ENCODE measurements around the gene XRCC5.
A peak's percentile ranks its signal among the peaks of the same experiment; 100 is the strongest.

The XRCC5 gene

GRCh38 chr2:216147172-216148131 lies 38.3 kb downstream of the XRCC5 start:
- DNase-seq (ENCODE audit: low read depth, low spot score), result no peak
- H3K27ac ChIP-seq, result no peak overlapping the region

DNA sequence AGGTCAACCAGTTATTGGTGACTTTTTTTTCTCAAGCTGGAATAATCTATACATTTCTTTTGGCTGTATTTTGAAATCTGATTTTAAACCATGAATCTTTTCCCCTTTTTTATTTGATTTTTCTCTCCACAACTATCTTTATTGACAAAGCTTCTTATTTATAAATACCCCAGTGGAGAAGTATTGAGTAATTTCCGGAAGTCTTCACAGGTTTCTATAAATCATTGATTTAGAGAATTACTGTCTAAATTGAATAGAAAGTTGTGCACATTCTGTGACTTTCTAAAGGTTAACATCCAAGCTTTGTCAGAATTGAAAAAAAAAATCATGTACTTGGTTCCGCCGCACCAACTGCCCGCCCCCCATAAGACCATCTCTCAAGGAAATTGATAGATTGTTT lies 39.8 kb downstream of the XRCC5 start:
- peak overlapping the region; percentile 20 for H3K27ac ChIP-seq

DNA sequence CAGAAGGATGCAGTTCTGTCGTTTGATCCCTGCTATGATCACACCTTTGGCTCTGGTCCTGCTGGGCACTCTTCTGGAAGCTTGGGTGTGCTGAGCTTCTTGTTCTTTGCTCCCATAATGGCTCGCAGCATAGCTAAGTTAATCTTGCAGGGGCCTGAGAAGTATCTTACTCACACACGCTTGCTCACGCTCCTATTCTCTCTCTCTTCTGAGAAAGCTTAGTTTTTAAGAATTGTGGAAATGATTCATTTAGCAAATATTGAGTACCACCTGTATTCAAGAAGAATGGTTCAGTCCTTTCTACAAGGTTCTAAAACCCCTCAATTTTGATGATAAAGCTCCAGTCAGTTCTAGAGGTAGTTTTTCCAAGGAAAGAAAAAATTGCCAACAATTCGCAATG lies 40.6 kb downstream of the XRCC5 start:
- DNase-seq (ENCODE audit: low read depth, low spot score), result no peak
- peak overlapping the region; percentile 20 for H3K27ac ChIP-seq

More for the DNA sequence above, 39.8 kb downstream of the XRCC5 start:
- no peak for DNase-seq (ENCODE audit: low read depth, low spot score)

DNA sequence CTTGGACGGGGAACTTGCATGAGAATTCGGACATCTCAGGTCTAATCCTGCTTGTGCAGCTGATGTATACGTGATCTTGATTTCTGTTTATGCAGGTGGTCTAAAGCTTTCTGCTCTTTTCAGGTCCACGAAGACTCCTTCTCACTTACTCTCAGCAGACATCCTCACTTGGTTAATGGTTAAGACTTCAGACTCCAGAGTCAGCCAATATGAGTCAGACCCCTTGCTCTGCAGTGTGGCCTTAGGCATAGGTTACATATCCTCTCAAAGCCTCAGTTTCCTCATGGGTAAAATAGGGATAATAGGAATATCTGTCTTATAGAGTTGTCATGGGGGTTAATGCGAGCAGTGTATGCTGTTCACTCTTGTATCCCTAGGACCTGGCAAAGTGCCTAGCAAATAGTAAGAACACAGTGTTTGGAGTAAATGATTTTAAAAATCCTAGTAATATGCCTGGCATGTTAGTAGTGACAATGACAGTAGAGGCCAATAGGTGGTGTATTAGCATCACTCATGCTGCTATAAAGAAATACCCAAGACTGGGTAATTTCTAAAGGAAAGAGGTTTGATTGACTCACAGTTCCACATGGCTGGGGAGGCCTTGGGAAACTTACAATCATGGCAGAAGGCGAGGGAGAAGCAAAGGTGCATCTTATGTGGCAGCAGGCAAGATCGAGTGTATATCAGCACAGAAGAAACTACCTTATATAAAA lies 42.3 kb downstream of the XRCC5 start:
- no peak overlapping the region for H3K27ac ChIP-seq
- DNase-seq (ENCODE audit: low read depth, low spot score), result no peak

- no peak for DNase-seq (ENCODE audit: low read depth, low spot score)
- no peak overlapping the region for H3K27ac ChIP-seq
These were observed 46.8 kb downstream of the XRCC5 start for GRCh38 chr2:216155954-216156353.

- H3K27ac ChIP-seq, result no peak overlapping the region
- no peak for DNase-seq (ENCODE audit: low read depth, low spot score)
These were observed 47.7 kb downstream of the XRCC5 start for GRCh38 chr2:216156822-216157221.

DNA sequence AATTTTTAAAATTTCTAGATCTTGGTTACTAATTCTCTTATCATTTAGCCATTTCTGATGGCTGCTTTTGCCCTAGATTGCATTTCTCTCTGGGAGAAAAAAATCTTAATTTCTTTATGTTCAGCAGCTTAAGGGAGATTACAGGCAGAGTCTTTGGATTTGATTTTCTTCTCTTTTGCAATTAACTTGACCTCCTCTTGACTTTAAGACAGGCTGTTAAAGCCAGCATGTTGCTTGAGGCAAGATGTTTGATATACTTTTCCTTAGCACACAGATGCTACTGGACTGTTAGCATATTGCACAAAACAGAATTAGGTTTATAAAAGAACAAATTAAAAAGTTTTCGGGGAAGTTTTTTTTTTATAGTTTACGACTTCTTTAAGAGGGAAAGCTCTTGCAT lies 50.0 kb downstream of the XRCC5 start:
- H3K27ac ChIP-seq, result no peak overlapping the region
- DNase-seq (ENCODE audit: low read depth, low spot score), result no peak

DNA sequence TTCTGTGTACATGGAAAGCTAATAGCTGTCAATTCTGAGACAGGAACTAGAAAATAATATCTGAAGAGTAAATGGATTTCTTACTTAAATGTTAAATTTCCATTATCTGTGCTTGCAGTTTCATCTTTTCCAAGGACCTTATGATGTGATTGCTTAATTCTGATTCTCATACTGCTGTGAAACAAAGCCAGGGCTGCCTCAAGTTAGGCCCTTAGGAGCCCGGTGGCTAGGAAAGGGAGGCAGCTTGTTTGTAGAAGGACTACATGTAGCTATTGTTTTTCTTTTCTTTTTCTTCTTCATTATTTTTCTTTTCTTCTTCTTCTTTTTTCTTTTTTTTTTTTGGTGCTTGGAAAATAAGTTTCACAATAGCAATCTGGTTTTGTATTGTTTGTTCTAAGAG lies 50.5 kb downstream of the XRCC5 start:
- H3K27ac ChIP-seq, result no peak overlapping the region
- no peak for DNase-seq (ENCODE audit: low read depth, low spot score)

DNA sequence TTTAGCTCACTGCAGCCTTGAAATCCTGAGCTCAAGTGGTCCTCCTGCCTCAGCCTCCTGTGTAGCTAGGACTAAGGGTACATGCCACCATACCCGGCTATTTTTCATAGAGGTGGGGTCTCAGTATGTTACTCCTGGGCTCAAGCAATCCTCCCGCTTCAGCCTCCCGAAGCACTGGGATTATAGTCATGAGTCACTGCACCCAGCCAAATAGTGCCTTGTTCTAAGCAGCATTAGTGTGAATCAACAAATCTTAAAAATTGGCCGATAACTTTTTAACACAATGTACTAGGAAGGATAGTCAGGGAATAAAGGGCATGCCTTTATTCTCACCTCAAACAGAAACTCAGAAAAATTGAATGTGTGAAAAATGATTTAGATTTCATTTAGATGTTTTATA lies 51.6 kb downstream of the XRCC5 start:
- DNase-seq (ENCODE audit: low read depth, low spot score), result no peak
- H3K27ac ChIP-seq, result no peak overlapping the region

DNA sequence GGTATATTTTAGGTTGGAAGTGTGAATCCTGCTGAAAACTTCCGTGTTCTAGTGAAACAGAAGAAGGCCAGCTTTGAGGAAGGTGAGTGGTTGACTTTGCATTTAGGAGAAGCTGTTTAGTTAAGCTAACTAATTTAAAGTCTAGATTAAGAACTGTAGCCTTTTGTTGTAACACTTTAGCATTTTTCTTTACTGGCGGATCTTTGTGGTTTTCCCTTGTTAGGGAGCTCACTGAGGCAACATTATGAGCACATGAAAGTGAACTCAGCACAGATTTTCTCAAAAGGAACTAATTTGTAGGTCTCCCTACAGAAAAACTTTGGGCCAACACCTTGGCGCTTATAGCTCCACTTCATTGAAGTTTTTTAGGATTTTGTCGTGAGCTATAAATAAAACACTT lies 52.8 kb downstream of the XRCC5 start:
- no peak for DNase-seq (ENCODE audit: low read depth, low spot score)
- no peak overlapping the region for H3K27ac ChIP-seq

DNA sequence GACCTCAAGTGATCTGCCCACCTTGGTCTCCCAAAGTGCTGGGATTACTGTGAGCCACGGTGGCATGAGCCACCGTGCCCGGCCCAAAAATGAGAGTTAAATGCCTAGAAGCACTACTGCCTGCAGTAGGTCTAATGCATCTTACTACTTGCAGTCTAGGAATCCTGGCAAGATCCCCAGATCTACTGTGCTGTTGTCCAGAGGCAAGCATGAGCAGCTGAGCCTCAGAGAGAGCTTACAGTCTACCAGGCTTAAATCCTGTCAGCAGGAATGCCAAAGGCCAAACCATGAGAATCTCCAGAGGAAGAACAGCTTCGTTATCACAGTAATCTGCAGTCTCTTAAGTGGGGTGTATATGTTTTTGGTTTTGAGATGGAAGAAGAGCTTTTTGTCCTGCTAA lies 54.4 kb downstream of the XRCC5 start:
- no peak for DNase-seq (ENCODE audit: low read depth, low spot score)
- H3K27ac ChIP-seq, result no peak overlapping the region

GRCh38 chr2:216164087-216164486 lies 54.9 kb downstream of the XRCC5 start:
- DNase-seq (ENCODE audit: low read depth, low spot score), result no peak
- H3K27ac ChIP-seq, result no peak overlapping the region

GRCh38 chr2:216164576-216164975 lies 55.4 kb downstream of the XRCC5 start:
- H3K27ac ChIP-seq, result no peak overlapping the region
- no peak for DNase-seq (ENCODE audit: low read depth, low spot score)

DNA sequence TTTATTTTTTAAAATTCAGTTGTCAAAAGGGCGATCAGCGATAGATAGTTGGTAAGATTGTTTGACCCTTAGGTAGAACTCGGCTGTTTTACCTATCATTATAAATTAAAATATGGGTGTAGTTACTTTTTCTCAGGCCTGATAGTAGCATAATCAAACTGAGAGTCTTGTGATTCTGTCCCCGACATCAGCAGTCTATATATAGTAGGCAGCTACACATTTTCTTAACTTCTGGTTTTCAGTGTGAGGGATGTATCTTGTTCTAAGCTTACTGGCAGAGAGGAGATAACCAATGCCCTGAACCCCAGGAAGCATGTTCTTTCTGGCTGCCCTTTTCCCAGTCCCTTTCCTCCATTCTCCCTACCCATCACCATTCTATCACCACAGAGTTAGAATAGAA lies 56.6 kb downstream of the XRCC5 start:
- no peak for DNase-seq (ENCODE audit: low read depth, low spot score)
- H3K27ac ChIP-seq, result no peak overlapping the region

DNA sequence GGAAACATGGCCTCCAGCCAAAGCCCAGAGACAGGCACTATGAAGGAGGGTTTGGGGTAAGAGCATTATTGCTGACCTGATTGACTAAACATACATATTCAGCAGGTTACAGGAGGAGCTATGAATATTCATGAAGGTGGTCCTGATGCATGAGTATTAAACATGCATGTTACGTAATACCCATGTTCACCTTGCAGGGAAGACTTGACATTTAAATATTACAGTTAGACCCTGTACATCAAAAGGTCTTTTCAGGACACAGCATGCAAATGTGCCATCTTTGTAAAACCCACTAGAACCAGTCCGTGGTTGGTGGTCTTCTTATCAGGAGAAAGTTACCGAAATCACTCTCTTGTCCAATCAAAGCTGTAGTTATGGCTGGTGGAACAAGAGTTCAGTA lies 59.9 kb downstream of the XRCC5 start:
- no peak for DNase-seq (ENCODE audit: low read depth, low spot score)

DNA sequence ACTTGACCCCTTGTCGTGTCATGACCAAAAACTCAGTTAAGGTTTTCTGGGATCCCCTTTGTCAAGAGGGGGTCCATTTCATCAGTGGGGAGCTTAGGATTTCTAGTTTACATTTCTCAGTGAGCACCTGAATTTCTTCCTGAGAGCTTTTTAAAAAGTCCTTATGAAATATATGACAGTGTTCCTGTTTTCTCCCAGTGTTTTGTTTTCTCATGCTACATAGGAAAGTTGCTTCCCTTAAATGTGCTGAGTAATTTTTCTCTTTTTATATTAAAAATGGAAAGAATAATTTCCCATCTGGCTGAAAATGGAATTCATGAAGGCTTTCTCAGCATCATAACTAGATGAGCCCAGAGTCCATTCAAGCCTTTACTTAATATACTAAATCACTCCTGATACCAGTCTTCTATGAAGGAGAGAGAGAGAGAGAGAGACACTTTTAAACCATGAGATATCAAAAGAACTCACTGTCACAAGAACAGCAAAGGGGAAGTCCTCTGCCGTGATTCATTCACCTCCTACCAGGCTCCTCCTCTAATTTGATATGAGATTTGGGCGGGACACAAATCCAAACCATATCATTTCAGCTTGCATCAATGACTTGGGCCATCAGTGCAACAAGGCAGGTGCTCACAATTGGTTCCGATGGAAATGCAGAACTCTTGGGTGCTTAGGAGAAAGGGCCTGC lies 61.1 kb downstream of the XRCC5 start:
- H3K27ac ChIP-seq, result no peak overlapping the region
- no peak for DNase-seq (ENCODE audit: low read depth, low spot score)

More for the DNA sequence above, 59.9 kb downstream of the XRCC5 start:
- H3K27ac ChIP-seq, result no peak overlapping the region

DNA sequence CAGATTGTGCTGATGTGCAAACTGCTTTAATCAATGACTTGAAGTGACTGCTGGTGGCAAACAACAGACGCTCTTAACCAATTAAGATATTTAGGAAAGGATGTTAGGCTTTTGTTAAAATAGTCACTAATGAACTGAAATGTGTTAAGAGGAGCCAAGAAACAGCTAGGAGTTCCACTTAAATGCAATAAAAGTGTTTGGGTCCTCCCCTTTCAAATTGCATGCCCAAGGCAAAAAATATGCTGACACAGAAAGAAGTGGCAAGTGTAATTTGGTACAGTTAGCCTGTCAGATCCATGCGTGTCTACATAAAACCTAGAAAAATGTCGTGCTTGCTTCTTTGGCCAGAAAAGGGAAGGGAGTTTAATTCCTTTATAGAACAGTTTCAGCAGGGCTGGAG lies 61.9 kb downstream of the XRCC5 start:
- no peak for DNase-seq (ENCODE audit: low read depth, low spot score)
- H3K27ac ChIP-seq, result no peak overlapping the region

DNA sequence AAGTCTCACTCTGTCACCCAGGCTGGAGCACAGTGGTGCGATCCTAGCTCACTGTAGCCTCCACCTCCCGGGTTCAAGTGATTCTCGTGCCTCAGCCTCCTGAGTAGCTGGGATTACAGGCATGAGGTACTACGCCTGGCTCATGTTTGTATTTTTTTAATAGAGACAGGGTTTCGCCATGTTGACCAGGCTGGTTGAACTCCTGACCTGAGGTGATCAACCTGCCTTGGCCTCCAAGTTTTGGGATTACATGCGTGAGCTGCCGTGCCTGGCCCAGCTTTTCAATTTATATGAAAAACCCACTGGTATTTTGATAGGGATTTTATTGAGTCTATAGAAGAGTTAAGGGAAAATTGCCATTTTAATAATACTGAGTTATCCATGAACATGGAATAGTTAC lies 63.3 kb downstream of the XRCC5 start:
- H3K27ac ChIP-seq, result no peak overlapping the region
- DNase-seq (ENCODE audit: low read depth, low spot score), result no peak

GRCh38 chr2:216179015-216179414 lies 69.9 kb downstream of the XRCC5 start:
- no peak for DNase-seq (ENCODE audit: low read depth, low spot score)
- H3K27ac ChIP-seq, result no peak overlapping the region

GRCh38 chr2:216181351-216181750 lies 72.2 kb downstream of the XRCC5 start:
- no peak for DNase-seq (ENCODE audit: low read depth, low spot score)
- H3K27ac ChIP-seq, result no peak overlapping the region

GRCh38 chr2:216181953-216182461 lies 72.9 kb downstream of the XRCC5 start:
- H3K27ac ChIP-seq, result no peak overlapping the region
- DNase-seq (ENCODE audit: low read depth, low spot score), result no peak
